GM12878 (cell line): ENCODE results near the gene SPAG16. TPM values are rescaled to one million over a fixed set of nuclear protein-coding genes. Genes with fewer than 3 reads are reported as not detected.

Source experiments
- ATAC-seq: fragments of 200-7000 bp; cut with Tn5 transposase; 3 replicates; pipeline ENCODE4 v1.9.1; 2020; ENCODE audit warnings: mild to moderate bottlenecking, moderate library complexity
- BruUV-seq: library from RNA; stranded (reverse); fragments of 400-500 nt; replicated peaks from 2 replicates; lab custom pipeline; 2021; lab: Mats Ljungman, UMichigan
- CTCF ChIA-PET: fragments of 300-600 bp; sonication (Branson Sonifier 250); formaldehyde crosslinking; extraction: SDS; loops from one replicate; lab custom pipeline; 2021; ENCODE audit warnings: inconsistent platforms; lab: Yijun Ruan, JAX
- POLR2A ChIA-PET: fragments of 350-600 bp; formaldehyde crosslinking; extraction: SDS; loops from one replicate; lab custom pipeline; 2021; ENCODE audit warnings: inconsistent platforms; lab: Charles Lee
- RAD21 ChIA-PET: fragments of 300-600 bp; sonication (Branson Sonifier 250); formaldehyde crosslinking; loops from one replicate; lab custom pipeline; 2023; ENCODE audit warnings: antibody characterized with exemption; ENCODE audit not compliant: unreplicated experiment; lab: Charles Lee
- SMC1A ChIA-PET: fragments of 300-600 bp; sonication (Branson Sonifier 250); formaldehyde crosslinking; loops from one replicate; lab custom pipeline; 2023; ENCODE audit not compliant: unreplicated experiment, uncharacterized antibody; lab: Charles Lee
- DNase-seq: peaks from one replicate; pipeline ENCODE4 v3.0.0-alpha.2; 2011; ENCODE audit warnings: low read depth, low spot score
- FAIRE-seq: peaks from 3 replicates; lab custom pipeline; 2011; peaks lifted over from hg19 to GRCh38; lab: Jason Lieb, UNC
- H2AFZ ChIP-seq: 2 replicates; pipeline ENCODE4 v1.6.0; 2011; ENCODE audit warnings: low read depth, low read length, control low read depth; ENCODE audit not compliant: control insufficient read depth
- H3K27ac ChIP-seq: 2 replicates; pipeline ENCODE4 v1.5.1; 2011; ENCODE audit warnings: control low read depth; ENCODE audit not compliant: control insufficient read depth, insufficient read depth
- H3K27me3 ChIP-seq, 2 experiments: replicated peaks in 1 of 2; 2 replicates each; pipeline versions ENCODE4 v1.6.0 to v1.6.1; 2011; ENCODE audit warnings: low read length in 1 of 2; ENCODE audit not compliant: control insufficient read depth in 2 of 2, insufficient read depth in 2 of 2
- H3K36me3 ChIP-seq, 2 experiments: 2 replicates each; pipeline ENCODE4 v1.5.1; 2011; ENCODE audit warnings: low read length in 1 of 2; ENCODE audit not compliant: control insufficient read depth in 2 of 2, insufficient read depth in 2 of 2
- H3K4me1 ChIP-seq: 2 replicates; pipeline ENCODE4 v1.6.1; 2011; ENCODE audit warnings: mild to moderate bottlenecking, low read length, moderate library complexity, mixed read lengths; ENCODE audit not compliant: control insufficient read depth, insufficient read depth
- H3K4me2 ChIP-seq: 2 replicates; pipeline ENCODE4 v1.6.0; 2011; ENCODE audit warnings: control low read depth; ENCODE audit not compliant: control insufficient read depth, insufficient read depth
- H3K4me3 ChIP-seq: fragments of 200-600 bp; sonication (generic); 2 replicates; pipeline ENCODE4 v1.5.1; 2016
- H3K79me2 ChIP-seq: 2 replicates; pipeline ENCODE4 v1.6.0; 2011; ENCODE audit warnings: low read length; ENCODE audit not compliant: control insufficient read depth, insufficient read depth
- H3K9ac ChIP-seq: 2 replicates; pipeline ENCODE4 v1.8.0; 2011; ENCODE audit warnings: low read length, control low read depth, mixed read lengths; ENCODE audit not compliant: control insufficient read depth, insufficient read depth
- H3K9me3 ChIP-seq: replicated peaks from 3 replicates; pipeline ENCODE4 v1.5.1; 2011; ENCODE audit warnings: mild to moderate bottlenecking, low read length; ENCODE audit not compliant: control insufficient read depth, insufficient read depth
- H4K20me1 ChIP-seq: 2 replicates; pipeline ENCODE4 v1.6.0; 2011; ENCODE audit not compliant: control insufficient read depth, insufficient read depth
- CBX5 ChIP-seq: sonication (generic); IDR thresholded peaks from 2 replicates; pipeline ENCODE4 v1.6.1; 2016; ENCODE audit warnings: low read depth, moderate library complexity, mild to moderate bottlenecking, inconsistent platforms
- IRF4 ChIP-seq: IDR thresholded peaks from 2 replicates; pipeline ENCODE4 v1.6.1; 2011; ENCODE audit warnings: low read depth, low read length
- JUNB ChIP-seq: IDR thresholded peaks from 2 replicates; pipeline ENCODE4 v1.6.1; 2016; ENCODE audit warnings: antibody characterized with exemption, mild to moderate bottlenecking
- LARP7 ChIP-seq: fragments of 450-650 bp; IDR thresholded peaks from 2 replicates; pipeline ENCODE4 v1.6.1; 2017; ENCODE audit warnings: mild to moderate bottlenecking
- POLR2A ChIP-seq: IDR thresholded peaks from 2 replicates; pipeline ENCODE4 v1.6.1; 2011; ENCODE audit warnings: low read depth, mild to moderate bottlenecking, low read length
- SMAD1 ChIP-seq: fragments of 450-650 bp; IDR thresholded peaks from 2 replicates; pipeline ENCODE4 v1.6.1; 2018; ENCODE audit warnings: mild to moderate bottlenecking, low read depth; ENCODE audit not compliant: partially characterized antibody
- ZBED1 ChIP-seq: IDR thresholded peaks from 2 replicates; pipeline ENCODE4 v1.6.1; 2016; ENCODE audit warnings: borderline replicate concordance
- ZNF207 ChIP-seq: fragments of 450-650 bp; IDR thresholded peaks from 2 replicates; pipeline ENCODE4 v1.6.1; 2014; ENCODE audit warnings: antibody characterized with exemption, mild to moderate bottlenecking, borderline replicate concordance
- ZNF217 ChIP-seq: fragments of 450-650 bp; IDR thresholded peaks from 2 replicates; pipeline ENCODE4 v1.6.1; 2017; ENCODE audit warnings: antibody characterized with exemption, mild to moderate bottlenecking
- ZZZ3 ChIP-seq: IDR thresholded peaks from 2 replicates; pipeline ENCODE4 v1.6.1; 2011; ENCODE audit warnings: low read depth; ENCODE audit not compliant: control insufficient read depth, insufficient read length
- WGBS: methylation state at CpG from one replicate; pipeline ENCODE4 v1.1.6; 2016; ENCODE audit warnings: low lambda C conversion rate; ENCODE audit not compliant: insufficient replicate concordance, insufficient coverage; ENCODE audit errors: missing lambda C conversion rate; 5-methylcytosine and 5-hydroxymethylcytosine counted together
- in situ Hi-C: fragments of 300-500 bp; cut with MboI; formaldehyde crosslinking; loops from 9 replicates; pipeline ENCODE4 v1.14.3; 2018; ENCODE audit warnings: mixed read lengths
- intact Hi-C: fragments of 100-400 bp; cut with micrococcal nuclease; formaldehyde crosslinking; loops from one replicate; pipeline ENCODE4 v1.14.2; 2022; ENCODE audit not compliant: unreplicated experiment
- polyA plus RNA-seq, 11 experiments: library from polyadenylated mRNA; depleted of rRNA in 4 of 11; unstranded in 6 of 11; stranded (reverse) in 5 of 11; fragments of >200 nt; fragmentation: Nextera tagmentation in 4 of 11; fragmentation: Illumina TruSeq in 1 of 11; extraction: Ambion mirVana in 4 of 11; extraction: Trizol in 1 of 11; gene quantifications; 1 replicate in 1 of 11; 2 replicates in 10 of 11; pipeline versions ENCODE4 v1.2.1 to v1.2.3, GENCODE V29; 2011 to 2016; ENCODE audit warnings: inconsistent platforms in 2 of 11, missing spikeins in 2 of 11, low read depth in 1 of 11
- total RNA-seq, 4 experiments: library from RNA; depleted of rRNA in 3 of 4; stranded (reverse); fragments of >200 nt in 3 of 4; fragmentation: Illumina TruSeq in 1 of 4; extraction: Trizol in 1 of 4; gene quantifications; 2 replicates each; pipeline versions ENCODE4 v1.2.1 to v1.2.3, GENCODE V29; 2013 to 2021
- TF ChIP-seq, protein P1 (sequence below): fragments of 450-650 bp; IDR thresholded peaks from 2 replicates; pipeline ENCODE4 v1.6.1; 2017; ENCODE audit warnings: mild to moderate bottlenecking, moderate library complexity
- TF ChIP-seq, protein P2 (sequence below): IDR thresholded peaks from 2 replicates; pipeline ENCODE4 v1.6.1; 2011; ENCODE audit warnings: borderline replicate concordance, low read depth, mild to moderate bottlenecking, moderate library complexity, low read length; ENCODE audit not compliant: insufficient read depth, poor library complexity, severe bottlenecking
- TF ChIP-seq, protein P3 (sequence below): fragments of 450-650 bp; IDR thresholded peaks from 2 replicates; pipeline ENCODE4 v1.6.1; 2017; ENCODE audit warnings: borderline replicate concordance

Gene SPAG16
- total and polyA plus RNA-seq, 10 of the 15 experiments (the other 5 are each of a cell fraction or from before 2014, with no cell fraction given): 6.0 to 25.0 (median 15.2) TPM

DNA sequence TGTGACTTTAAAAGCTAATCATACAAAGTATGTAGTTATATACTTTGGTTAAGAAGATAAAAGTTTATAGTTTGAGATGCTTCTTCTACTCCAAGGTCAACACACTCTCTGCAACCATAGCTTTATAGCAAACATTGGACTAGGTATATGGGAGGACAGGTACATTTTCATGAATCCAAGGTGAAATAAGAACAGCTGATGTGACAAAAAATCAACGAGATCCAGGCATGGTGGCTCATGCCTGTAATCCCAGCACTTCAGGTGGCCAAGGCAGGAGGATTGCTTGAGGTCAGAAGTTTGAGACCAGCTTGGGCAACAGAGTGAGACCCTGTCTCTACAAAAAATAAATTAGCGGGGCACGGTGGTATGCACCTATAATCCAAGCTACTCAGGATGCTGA is 963.3 kb downstream of the SPAG16 start:
- no peaks in the 10 kb centered on the region for H3K79me2 ChIP-seq
- CTCF ChIA-PET: interaction anchor here (0.5 kb wide), 1 partner anchor 1023 kb away, joined by 3 read pairs; no protein-coding TSS in a partner anchor

More for the DNA sequence above, 963.3 kb downstream of the SPAG16 start:
- FAIRE-seq: no peak
- intact Hi-C loops (no loop called here), in situ Hi-C loops (no loop called here)
- no peak overlapping the region for H3K4me3 ChIP-seq
- ChIA-PET POLR2A (no interaction called here), RAD21 (no interaction called here), SMC1A (no interaction called here)
- H3K9me3 ChIP-seq: no peaks in the 10 kb centered on the region
- no peak overlapping the region for H3K9ac ChIP-seq
- TF ChIP-seq POLR2A (no peak), ZNF217 (no peak), CBX5 (no peak), ZNF207 (no peak), ZZZ3 (no peak), LARP7 (no peak), JUNB (no peak), IRF4 (no peak), ZBED1 (no peak), SMAD1 (no peak)
- TF ChIP-seq, protein P1, sequence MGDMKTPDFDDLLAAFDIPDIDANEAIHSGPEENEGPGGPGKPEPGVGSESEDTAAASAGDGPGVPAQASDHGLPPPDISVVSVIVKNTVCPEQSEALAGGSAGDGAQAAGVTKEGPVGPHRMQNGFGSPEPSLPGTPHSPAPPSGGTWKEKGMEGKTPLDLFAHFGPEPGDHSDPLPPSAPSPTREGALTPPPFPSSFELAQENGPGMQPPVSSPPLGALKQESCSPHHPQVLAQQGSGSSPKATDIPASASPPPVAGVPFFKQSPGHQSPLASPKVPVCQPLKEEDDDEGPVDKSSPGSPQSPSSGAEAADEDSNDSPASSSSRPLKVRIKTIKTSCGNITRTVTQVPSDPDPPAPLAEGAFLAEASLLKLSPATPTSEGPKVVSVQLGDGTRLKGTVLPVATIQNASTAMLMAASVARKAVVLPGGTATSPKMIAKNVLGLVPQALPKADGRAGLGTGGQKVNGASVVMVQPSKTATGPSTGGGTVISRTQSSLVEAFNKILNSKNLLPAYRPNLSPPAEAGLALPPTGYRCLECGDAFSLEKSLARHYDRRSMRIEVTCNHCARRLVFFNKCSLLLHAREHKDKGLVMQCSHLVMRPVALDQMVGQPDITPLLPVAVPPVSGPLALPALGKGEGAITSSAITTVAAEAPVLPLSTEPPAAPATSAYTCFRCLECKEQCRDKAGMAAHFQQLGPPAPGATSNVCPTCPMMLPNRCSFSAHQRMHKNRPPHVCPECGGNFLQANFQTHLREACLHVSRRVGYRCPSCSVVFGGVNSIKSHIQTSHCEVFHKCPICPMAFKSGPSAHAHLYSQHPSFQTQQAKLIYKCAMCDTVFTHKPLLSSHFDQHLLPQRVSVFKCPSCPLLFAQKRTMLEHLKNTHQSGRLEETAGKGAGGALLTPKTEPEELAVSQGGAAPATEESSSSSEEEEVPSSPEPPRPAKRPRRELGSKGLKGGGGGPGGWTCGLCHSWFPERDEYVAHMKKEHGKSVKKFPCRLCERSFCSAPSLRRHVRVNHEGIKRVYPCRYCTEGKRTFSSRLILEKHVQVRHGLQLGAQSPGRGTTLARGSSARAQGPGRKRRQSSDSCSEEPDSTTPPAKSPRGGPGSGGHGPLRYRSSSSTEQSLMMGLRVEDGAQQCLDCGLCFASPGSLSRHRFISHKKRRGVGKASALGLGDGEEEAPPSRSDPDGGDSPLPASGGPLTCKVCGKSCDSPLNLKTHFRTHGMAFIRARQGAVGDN: no peak
- TF ChIP-seq, protein P2, sequence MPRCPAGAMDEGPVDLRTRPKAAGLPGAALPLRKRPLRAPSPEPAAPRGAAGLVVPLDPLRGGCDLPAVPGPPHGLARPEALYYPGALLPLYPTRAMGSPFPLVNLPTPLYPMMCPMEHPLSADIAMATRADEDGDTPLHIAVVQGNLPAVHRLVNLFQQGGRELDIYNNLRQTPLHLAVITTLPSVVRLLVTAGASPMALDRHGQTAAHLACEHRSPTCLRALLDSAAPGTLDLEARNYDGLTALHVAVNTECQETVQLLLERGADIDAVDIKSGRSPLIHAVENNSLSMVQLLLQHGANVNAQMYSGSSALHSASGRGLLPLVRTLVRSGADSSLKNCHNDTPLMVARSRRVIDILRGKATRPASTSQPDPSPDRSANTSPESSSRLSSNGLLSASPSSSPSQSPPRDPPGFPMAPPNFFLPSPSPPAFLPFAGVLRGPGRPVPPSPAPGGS: no peak
- TF ChIP-seq, protein P3, sequence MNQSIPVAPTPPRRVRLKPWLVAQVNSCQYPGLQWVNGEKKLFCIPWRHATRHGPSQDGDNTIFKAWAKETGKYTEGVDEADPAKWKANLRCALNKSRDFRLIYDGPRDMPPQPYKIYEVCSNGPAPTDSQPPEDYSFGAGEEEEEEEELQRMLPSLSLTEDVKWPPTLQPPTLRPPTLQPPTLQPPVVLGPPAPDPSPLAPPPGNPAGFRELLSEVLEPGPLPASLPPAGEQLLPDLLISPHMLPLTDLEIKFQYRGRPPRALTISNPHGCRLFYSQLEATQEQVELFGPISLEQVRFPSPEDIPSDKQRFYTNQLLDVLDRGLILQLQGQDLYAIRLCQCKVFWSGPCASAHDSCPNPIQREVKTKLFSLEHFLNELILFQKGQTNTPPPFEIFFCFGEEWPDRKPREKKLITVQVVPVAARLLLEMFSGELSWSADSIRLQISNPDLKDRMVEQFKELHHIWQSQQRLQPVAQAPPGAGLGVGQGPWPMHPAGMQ: no peak
- H3K36me3 ChIP-seq: no peaks in the 10 kb centered on the region
- H3K27ac ChIP-seq: no peak overlapping the region
- 55% methylated on average over 3 of the region's 3 CpGs for WGBS
- BruUV-seq: no TSS peak
- no peak overlapping the region for H3K4me2 ChIP-seq
- no peaks in the 10 kb centered on the region for H4K20me1 ChIP-seq
- ATAC-seq: no peak
- DNase-seq: no peak
- no peaks in the 10 kb centered on the region for H3K27me3 ChIP-seq
- H2AFZ ChIP-seq: no peak overlapping the region
- H3K4me1 ChIP-seq: no peaks in the 10 kb centered on the region
